Skeletal muscle cell (primary cell): Measurements from ENCODE around the gene ATG4B.
A peak's percentile ranks its signal among the peaks of the same experiment; 100 is the strongest.

Experiments
- DNase-seq: peaks from one replicate; pipeline ENCODE4 v3.0.0-alpha.2; 2010; ENCODE audit warnings: low read depth
- H3K4me3 ChIP-seq: 2 replicates; pipeline ENCODE4 v1.5.1; 2011; ENCODE audit warnings: low read depth, mild to moderate bottlenecking, control low read depth, low read length, moderate library complexity

ATG4B gene

DNA sequence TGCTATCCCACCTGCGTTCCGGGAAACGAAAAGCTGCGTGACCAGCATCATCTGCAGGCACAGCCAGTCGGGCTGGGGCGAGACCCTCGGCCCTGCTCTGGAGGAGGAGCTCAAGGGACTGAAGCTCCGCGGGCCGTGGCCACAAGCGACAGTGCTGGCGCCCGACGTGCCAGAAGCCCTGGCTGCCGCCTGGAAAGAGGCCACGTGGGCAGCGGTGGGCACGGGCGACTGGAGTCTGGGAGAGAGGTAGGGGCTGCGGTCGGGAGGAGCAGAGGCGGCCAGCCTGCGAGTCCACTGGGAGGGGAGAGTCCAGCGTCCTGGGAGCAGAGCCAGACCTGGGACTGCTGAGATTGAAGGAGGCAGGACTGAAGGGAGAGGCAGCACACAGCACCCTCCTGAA lies 39.9 kb downstream of the ATG4B start:
- H3K4me3 ChIP-seq, result no peak overlapping the region
- DNase-seq, result no peak

GRCh38 chr2:241678307-241678706 lies 40.8 kb downstream of the ATG4B start:
- no peak overlapping the region for H3K4me3 ChIP-seq
- DNase-seq, result no peak

DNA sequence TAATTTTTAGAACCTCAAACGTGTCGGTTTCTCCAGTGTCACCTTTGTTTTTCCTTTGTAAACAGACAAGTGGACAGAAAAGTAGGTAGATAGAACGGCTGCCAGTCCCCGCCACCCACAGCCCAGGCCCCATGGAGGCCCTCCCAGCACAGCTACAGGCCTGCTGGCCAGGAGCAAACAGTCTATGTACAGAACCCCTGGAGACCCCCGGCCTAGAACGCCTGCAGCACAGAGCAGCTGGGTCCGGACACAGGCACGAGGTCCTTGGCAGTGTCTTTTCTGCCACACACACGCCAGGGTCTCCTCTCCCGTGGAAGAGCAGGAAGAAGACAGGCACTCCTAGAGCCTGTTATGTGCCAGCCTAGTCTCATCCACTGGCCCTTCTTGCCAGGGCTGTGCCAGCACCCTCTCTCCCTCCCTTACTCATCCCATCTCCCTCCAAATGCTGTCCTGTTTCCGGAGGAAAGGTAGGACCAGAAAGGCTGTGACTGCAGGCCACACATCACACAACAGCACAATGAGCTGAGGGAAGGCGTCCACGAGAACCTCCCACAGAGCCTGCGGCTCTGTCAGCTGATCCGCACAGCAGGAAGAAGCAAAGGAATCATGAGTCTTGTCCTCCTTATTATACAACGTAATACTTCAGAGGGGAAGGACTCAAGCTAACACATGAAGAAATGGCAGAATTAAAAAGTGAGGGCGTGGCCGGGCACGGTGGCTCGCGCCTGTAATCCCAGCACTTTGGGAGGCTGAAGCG lies 41.5 kb downstream of the ATG4B start:
- DNase-seq, result no peak
- no peak overlapping the region for H3K4me3 ChIP-seq

DNA sequence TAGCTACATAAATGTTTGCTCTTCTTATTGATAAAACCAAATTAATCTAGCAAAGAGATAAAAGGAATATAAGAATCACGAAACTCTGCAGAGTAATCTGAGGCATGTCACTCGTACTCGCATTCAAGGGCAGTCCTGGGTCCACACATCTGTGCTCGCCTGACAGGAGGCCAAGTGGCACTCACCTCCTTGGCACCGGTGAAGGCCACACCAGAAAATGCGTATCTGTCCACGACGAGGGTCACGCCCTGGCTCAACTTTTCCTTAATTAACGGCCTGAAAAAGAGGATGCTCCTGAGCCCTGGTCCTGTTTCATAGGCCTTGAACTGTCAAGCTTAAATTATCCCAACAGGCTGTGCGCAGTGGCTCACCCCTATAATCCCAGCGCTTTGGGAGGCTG lies 42.6 kb downstream of the ATG4B start:
- no peak overlapping the region for H3K4me3 ChIP-seq
- no peak for DNase-seq

- H3K4me3 ChIP-seq, result no peak overlapping the region
- DNase-seq, result peak; percentile 98
Measured at GRCh38 chr2:241680827-241681599, 43.5 kb downstream of the ATG4B start.

GRCh38 chr2:241686324-241686649 lies 48.8 kb downstream of the ATG4B start:
- peak overlapping the region; percentile 98 for H3K4me3 ChIP-seq
- no peak for DNase-seq

GRCh38 chr2:241686650-241687425 lies 49.3 kb downstream of the ATG4B start, which contains the start of gene DTYMK:
TSS of gene DTYMK (minus strand) at chr2:241686815. CDS start at chr2:241686783, 32 bp downstream.
- DNase-seq, result peak; percentile 81
- H3K4me3 ChIP-seq, result peak within 1 kb of the TSS; percentile 98

DNA sequence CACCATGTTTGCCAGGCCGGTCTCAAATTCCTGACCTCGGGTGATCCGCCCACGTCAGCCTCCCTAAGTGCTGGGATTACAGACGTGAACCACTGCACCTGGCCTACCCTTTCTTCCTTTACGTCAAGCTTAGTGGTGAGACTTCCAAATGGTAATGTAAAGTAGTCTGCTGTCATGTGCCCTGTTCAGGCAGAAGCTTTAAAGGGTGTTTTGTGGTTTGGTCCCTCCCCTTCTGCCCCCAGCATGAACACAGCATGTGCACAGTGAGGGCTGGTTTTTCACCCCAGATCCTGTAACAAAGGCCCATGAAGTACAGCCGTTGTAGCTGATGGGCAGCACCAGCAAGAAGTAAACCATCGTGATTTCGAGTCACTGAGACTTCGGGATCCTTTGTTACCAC lies 51.8 kb downstream of the ATG4B start:
- DNase-seq, result no peak
- no peak overlapping the region for H3K4me3 ChIP-seq

DNA sequence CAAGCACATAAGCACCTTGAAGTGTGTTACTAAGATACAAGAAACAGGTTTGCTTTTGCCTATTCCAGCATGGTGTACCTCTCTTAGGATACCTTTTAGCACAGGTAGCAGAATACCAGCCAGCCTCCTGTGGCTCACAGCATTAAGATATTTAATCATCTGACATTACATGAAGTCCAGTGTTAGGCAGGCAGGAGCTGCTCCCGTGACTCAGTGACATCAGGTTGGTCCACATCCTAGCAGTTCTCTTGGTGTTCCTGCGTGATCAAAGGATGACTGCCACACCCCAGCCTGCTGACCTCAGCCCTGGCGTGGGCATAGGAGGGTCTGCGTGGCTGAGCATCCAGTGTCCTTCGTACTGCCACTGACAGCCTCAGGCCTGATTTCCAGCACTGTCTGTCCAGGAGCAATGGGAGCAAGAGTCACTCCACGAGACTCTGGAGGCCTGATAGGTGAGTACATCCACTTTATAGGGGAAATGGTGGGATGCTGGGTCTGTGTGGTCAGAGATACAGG lies 52.8 kb downstream of the ATG4B start:
- H3K4me3 ChIP-seq, result no peak overlapping the region
- no peak for DNase-seq

- no peak overlapping the region for H3K4me3 ChIP-seq
- peak; percentile 64 for DNase-seq
Measured at GRCh38 chr2:241692448-241692847, 55.0 kb downstream of the ATG4B start.

DNA sequence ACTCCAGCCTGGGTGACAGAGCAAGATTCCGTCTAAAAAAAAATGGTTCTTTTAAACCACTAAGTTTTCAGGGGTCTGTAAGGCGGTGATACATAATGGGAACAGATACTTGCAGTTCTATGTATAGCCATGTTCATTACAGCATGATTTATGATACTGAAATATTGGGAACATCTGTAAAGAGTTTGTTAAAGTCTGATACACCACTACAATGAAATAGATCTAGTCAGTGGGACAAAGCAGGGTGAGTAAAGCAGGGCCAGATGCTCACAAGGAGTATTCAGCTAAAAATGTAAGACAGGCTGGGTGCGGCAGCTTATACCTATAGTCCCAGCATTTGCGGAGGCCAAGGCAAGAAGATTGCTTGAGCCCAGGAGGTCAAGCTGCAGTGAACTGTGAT lies 58.2 kb downstream of the ATG4B start:
- DNase-seq, result no peak
- H3K4me3 ChIP-seq, result no peak overlapping the region

DNA sequence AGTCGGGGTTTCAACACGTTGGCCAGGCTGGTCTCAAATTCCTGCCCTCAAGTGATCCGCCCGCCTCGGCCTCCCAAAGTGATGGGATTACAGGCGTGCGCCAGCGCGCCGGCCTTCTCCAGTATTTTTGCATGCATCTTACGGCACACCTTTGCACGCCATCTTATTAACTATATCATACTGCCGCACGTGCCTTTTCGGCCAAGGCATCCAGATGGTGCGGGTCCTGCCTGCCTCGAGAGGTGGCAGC lies 63.6 kb downstream of the ATG4B start:
- DNase-seq, result no peak
- H3K4me3 ChIP-seq, result peak overlapping the region; percentile 73

DNA sequence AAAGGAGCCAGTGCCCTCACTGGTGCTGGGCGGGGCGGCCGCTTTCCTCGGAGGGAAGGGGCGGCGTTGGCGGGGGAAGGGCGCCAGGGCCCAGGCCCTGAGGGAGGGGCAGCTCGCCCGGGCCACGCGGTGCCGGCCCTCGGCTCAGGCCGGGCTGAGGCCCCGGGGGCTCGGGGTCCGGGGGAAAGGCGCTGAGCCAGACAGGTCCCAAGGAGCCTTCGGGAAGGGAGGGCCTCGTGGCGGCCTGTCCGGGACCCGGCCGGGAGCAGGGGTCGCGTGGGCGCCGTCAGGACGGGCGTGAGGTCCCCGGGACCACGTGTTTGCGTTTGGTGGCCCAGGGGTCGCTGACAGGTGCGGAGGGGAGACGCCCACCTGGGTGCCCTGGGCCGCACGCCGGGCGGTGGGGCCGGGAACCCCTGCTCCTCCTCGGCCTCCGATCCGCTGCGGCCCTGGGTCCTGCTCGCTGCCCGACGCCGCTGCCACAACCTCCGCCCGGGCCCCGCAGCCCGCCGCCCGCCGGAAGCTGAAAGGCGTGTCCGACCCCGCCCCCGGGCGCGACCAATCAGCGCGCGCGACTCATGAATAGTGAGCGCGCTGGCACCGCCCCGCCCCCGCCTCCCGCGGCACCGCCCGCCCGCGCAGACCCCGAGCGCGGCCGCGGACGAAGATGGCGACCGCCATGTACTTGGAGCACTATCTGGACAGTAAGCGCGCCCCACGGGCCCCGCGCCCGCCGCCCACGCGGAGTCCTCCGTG lies 64.1 kb downstream of the ATG4B start, which contains the start of gene ING5:
Gene ING5 (plus strand): TSS at position 641 of the 756 bp plus-strand sequence. CDS start 27 bp downstream, at position 668.
- DNase-seq, result peak; percentile 72
- peak within 1 kb of the TSS; percentile 79 for H3K4me3 ChIP-seq

DNA sequence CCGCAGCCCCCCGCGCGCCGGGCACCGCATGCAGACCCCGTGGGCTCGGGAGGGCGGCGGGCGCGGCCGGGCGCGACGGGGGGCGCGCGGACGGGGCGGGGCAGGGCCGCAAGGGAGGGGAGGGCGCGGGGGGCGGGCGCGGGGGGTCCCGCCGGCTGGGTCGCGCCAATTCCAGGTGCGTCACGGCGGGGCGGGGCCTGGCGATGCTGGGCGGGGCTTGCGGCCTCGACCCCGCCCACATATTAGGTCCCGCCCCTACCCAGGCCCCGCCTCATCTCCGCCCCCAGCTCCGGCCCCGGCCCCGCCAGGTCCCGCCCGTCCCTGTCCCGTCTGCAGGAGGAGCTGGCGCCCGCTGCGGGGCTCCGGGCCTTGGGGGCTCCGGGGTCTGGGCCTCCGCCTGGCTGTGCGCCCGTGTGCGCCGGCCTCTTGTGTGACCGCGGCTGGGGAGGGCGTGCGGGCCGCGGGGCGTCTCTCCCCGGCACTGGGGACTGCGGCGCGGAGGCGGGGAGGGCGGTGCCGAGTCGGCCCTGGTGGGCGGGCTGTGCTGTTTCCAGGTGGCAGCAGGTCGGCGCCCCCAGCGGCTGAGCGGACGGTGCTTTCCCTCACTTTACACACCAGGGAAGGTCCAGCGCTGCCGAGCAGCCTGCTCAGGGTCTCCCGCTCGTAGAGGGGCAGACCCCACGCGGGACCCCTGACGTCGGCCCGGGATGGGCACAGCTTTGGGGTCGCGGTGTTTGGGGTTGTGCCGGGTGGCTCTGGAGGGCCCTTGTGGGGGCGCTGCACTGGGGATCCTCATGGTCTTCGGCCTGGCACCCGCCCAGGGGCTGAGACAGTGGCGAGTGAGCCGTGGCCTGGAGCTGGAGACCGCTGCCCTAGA lies 64.9 kb downstream of the ATG4B start:
- H3K4me3 ChIP-seq, result peak overlapping the region; percentile 79
- peak; percentile 51 for DNase-seq

GRCh38 chr2:241703032-241703604 lies 65.6 kb downstream of the ATG4B start:
- peak overlapping the region; percentile 79 for H3K4me3 ChIP-seq
- no peak for DNase-seq

DNA sequence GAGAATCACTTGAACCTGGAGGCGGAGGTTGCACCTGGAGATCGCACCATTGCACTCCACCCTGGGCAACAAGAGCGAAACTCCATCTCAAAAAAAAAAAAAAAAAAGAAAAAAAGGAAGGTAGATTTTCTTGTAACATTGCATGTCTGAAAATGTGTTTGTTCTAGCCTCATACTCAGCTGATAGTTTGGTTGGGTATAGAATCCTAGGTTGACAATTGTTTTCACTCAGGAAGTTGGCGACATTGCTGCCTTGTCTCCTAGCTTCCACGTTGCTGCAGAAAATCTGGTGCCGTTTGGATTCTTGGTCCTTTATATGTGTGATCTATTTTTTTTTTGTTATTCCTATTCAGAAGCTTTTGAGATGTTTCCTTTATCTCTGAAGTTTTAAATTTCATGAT lies 69.0 kb downstream of the ATG4B start:
- no peak for DNase-seq
- H3K4me3 ChIP-seq, result no peak overlapping the region

- no peak for DNase-seq
- H3K4me3 ChIP-seq, result no peak overlapping the region
Measured at GRCh38 chr2:241708879-241709278, 71.4 kb downstream of the ATG4B start.

- no peak overlapping the region for H3K4me3 ChIP-seq
- no peak for DNase-seq
Measured at GRCh38 chr2:241719093-241719492, 81.6 kb downstream of the ATG4B start.
